ENCODE results near the gene HEMK1.

DNA sequence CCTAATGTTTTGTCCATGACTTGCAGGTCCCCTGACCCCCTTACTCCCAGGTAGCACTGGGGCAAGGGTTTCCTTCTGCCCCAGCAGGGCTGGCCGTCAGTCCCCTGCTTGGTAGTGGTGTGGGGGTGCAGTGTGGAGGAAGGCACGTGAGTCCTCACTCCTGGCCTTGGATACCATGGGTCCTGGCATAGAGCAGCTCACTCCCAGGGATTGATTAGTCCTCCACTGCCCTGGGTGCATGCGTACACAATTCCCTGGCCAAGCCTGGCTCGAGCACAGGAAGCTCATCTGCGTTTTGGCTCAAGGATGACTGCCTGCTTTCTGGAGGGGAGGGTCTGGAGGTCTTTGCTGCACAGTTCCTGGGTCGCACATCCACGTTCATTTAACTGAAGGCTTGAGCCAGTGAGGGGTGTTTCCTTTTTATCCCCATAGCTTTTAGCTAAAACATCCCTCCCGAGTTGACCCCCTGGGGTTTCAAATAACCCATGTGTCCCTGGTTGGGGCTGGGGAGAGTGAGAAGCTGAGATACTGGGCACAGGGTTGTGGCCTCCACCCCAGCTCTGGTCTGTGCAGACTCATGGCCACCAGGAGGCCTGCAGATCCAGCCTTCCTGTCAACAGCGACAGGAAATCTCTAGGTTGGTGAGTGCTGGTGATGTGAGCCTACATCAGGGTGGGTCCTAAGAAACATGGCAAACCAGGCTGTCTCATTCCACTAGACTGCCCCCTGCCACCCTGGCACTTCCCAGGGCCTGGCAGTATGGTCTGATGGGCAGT, 11.5 kb downstream of the HEMK1 start:
- TF ChIP-seq, protein P1, sequence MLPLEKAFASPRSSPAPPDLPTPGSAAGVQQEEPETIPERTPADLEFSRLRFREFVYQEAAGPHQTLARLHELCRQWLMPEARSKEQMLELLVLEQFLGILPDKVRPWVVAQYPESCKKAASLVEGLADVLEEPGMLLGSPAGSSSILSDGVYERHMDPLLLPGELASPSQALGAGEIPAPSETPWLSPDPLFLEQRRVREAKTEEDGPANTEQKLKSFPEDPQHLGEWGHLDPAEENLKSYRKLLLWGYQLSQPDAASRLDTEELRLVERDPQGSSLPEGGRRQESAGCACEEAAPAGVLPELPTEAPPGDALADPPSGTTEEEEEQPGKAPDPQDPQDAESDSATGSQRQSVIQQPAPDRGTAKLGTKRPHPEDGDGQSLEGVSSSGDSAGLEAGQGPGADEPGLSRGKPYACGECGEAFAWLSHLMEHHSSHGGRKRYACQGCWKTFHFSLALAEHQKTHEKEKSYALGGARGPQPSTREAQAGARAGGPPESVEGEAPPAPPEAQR (CRISPR knock-in tag; IDR thresholded peaks at IDR 0.05), result no peak
- TF ChIP-seq, protein P2, sequence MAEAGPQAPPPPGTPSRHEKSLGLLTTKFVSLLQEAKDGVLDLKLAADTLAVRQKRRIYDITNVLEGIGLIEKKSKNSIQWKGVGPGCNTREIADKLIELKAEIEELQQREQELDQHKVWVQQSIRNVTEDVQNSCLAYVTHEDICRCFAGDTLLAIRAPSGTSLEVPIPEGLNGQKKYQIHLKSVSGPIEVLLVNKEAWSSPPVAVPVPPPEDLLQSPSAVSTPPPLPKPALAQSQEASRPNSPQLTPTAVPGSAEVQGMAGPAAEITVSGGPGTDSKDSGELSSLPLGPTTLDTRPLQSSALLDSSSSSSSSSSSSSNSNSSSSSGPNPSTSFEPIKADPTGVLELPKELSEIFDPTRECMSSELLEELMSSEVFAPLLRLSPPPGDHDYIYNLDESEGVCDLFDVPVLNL (CRISPR knock-in tag; IDR thresholded peaks at IDR 0.05; ENCODE audit: borderline replicate concordance, low read depth), result no peak
- TF ChIP-seq ETV6 (CRISPR knock-in tag; IDR thresholded peaks at IDR 0.05) (no peak), ZNF423 (CRISPR knock-in tag; IDR thresholded peaks at IDR 0.05) (no peak)
- TF ChIP-seq, protein P3, sequence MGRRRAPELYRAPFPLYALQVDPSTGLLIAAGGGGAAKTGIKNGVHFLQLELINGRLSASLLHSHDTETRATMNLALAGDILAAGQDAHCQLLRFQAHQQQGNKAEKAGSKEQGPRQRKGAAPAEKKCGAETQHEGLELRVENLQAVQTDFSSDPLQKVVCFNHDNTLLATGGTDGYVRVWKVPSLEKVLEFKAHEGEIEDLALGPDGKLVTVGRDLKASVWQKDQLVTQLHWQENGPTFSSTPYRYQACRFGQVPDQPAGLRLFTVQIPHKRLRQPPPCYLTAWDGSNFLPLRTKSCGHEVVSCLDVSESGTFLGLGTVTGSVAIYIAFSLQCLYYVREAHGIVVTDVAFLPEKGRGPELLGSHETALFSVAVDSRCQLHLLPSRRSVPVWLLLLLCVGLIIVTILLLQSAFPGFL (CRISPR knock-in tag; IDR thresholded peaks at IDR 0.05; ENCODE audit: borderline replicate concordance), result no peak
- TF ChIP-seq, protein P4, sequence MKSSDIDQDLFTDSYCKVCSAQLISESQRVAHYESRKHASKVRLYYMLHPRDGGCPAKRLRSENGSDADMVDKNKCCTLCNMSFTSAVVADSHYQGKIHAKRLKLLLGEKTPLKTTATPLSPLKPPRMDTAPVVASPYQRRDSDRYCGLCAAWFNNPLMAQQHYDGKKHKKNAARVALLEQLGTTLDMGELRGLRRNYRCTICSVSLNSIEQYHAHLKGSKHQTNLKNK (CRISPR knock-in tag; IDR thresholded peaks at IDR 0.05), result no peak
- TF ChIP-seq, protein P5, sequence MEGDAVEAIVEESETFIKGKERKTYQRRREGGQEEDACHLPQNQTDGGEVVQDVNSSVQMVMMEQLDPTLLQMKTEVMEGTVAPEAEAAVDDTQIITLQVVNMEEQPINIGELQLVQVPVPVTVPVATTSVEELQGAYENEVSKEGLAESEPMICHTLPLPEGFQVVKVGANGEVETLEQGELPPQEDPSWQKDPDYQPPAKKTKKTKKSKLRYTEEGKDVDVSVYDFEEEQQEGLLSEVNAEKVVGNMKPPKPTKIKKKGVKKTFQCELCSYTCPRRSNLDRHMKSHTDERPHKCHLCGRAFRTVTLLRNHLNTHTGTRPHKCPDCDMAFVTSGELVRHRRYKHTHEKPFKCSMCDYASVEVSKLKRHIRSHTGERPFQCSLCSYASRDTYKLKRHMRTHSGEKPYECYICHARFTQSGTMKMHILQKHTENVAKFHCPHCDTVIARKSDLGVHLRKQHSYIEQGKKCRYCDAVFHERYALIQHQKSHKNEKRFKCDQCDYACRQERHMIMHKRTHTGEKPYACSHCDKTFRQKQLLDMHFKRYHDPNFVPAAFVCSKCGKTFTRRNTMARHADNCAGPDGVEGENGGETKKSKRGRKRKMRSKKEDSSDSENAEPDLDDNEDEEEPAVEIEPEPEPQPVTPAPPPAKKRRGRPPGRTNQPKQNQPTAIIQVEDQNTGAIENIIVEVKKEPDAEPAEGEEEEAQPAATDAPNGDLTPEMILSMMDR (IDR thresholded peaks at IDR 0.05), result no peak
- TF ChIP-seq, protein P6, sequence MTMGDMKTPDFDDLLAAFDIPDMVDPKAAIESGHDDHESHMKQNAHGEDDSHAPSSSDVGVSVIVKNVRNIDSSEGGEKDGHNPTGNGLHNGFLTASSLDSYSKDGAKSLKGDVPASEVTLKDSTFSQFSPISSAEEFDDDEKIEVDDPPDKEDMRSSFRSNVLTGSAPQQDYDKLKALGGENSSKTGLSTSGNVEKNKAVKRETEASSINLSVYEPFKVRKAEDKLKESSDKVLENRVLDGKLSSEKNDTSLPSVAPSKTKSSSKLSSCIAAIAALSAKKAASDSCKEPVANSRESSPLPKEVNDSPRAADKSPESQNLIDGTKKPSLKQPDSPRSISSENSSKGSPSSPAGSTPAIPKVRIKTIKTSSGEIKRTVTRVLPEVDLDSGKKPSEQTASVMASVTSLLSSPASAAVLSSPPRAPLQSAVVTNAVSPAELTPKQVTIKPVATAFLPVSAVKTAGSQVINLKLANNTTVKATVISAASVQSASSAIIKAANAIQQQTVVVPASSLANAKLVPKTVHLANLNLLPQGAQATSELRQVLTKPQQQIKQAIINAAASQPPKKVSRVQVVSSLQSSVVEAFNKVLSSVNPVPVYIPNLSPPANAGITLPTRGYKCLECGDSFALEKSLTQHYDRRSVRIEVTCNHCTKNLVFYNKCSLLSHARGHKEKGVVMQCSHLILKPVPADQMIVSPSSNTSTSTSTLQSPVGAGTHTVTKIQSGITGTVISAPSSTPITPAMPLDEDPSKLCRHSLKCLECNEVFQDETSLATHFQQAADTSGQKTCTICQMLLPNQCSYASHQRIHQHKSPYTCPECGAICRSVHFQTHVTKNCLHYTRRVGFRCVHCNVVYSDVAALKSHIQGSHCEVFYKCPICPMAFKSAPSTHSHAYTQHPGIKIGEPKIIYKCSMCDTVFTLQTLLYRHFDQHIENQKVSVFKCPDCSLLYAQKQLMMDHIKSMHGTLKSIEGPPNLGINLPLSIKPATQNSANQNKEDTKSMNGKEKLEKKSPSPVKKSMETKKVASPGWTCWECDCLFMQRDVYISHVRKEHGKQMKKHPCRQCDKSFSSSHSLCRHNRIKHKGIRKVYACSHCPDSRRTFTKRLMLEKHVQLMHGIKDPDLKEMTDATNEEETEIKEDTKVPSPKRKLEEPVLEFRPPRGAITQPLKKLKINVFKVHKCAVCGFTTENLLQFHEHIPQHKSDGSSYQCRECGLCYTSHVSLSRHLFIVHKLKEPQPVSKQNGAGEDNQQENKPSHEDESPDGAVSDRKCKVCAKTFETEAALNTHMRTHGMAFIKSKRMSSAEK (CRISPR knock-in tag; IDR thresholded peaks at IDR 0.05; ENCODE audit: borderline replicate concordance), result no peak
